ENCODE measurements around the gene SNX10. TPM values are rescaled to one million over a fixed set of nuclear protein-coding genes. Genes with fewer than 3 reads are reported as not detected.

SNX10 gene
- total and polyA plus RNA-seq, 2 of the 8 experiments (the other 6 are each of a cell fraction or from before 2014, with no cell fraction given) = 4.4 to 9.6 TPM

DNA sequence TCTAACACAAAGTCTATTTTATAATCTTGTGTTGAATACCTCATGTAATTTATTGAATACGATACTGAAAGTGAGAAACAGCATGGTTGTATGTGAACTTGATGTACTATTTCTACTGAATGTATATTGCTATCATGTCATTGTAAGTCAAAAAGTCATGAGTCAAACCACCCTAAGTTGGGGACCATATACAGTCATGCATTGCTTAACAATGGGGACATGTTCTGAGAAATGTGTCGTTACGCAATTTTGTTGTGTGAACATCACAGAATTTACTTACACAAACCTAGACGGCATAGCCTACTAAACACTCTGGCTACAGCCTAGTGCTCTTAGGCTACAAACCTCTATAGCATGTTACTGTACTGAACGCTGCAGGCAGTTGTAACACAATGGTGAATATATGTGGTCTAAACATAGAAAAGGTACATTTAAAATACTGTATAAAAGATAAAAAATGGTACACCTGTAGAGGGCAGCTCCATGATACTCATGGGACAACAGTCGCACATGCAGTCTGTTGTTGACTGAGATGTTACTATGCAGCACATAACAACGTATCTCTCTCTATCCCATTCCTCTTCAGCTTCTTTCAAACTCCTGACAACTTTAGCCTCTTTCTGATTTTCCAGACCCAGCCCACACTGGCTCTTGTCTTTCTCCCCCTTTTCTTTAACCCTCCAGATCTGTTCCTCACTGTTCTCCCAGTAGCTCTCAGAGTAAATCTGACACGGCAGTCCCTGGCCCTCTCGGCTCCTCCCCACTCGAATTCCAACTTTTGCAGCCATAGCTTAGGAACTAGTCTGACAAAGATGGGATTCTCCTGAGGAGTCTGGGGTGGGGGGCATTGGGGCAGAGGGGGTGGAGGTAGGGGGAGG, 90.1 kb downstream of the SNX10 start (continued):
- TF ChIP-seq GTF2F1 (IDR thresholded peaks at IDR 0.05; ENCODE audit: borderline replicate concordance, low read depth, low read length) = no peak
- no peak for TF ChIP-seq EP300 (IDR thresholded peaks at IDR 0.05; ENCODE audit: borderline replicate concordance in 1 of 2, low read depth in 2 of 2, low read length in 2 of 2)
- TF ChIP-seq SIRT6 (IDR thresholded peaks at IDR 0.05; ENCODE audit: low read length) = no peak
- no peak for TF ChIP-seq CBX5 (IDR thresholded peaks at IDR 0.05; ENCODE audit: low read depth, low read length)
- TF ChIP-seq RBBP5 (IDR thresholded peaks at IDR 0.05; ENCODE audit: borderline replicate concordance, low read depth, low read length) = no peak

All from H1 (cell line).